GM10266 (cell line): ENCODE data around the gene DIPK1B.

Experiments used
- DNase-seq: peaks from one replicate; pipeline ENCODE4 v3.0.0; 2012; ENCODE audit errors: extremely low spot score
- CTCF ChIP-seq: IDR thresholded peaks from 2 replicates; pipeline ENCODE4 v1.5.1; 2012; ENCODE audit warnings: mild to moderate bottlenecking, low read depth; ENCODE audit not compliant: control insufficient read depth, insufficient read depth; ENCODE audit errors: missing control alignments

Gene DIPK1B

DNA sequence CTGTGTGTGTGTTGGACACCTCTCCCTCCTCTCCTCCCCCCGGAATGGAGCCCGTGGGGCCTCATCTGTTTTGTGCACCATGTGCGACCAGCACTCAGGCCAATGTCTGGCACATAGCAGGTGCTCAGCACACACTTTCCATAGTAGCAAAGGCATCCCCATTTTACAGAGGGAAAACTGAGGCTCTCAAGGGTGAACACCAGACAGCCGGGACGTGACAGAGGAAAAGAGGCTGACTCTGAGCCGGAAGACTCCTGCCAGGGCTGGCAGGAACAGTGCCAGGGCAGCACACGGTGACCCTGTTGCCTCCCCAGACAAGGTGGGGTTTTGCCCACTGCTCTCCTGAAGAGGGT is 23.3 kb upstream of the DIPK1B start:
- TF ChIP-seq CTCF: no peak
- no peak for DNase-seq

GRCh38 chr9:136690104-136690805 is 22.1 kb upstream of the DIPK1B start:
- DNase-seq: no peak

DNA sequence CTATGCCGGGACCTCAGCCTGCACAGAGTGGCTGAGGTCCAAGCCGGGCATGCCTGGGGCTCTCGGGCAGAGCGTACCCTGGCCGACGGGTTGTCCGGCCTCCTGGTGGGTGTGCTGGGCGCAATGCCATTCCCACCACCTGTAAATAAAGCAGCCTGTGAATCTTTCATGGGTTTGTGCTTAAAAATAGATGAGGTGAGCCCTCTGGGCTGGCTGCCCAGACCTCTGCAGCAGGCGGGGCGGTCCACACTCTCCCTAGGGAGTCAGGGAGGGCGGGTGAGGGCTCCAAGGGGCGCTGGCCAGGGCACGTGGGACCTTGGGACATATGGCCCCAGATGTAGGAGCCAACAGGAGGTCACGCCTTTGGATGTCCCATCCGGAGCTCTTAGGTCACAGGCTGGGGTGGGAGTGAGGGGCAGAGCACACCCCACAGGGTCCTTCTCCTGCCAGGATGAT is 21.5 kb upstream of the DIPK1B start:
- no peak for TF ChIP-seq CTCF
- DNase-seq: no peak

More at GRCh38 chr9:136690104-136690805, 22.1 kb upstream of the DIPK1B start:
- TF ChIP-seq CTCF: no peak

DNA sequence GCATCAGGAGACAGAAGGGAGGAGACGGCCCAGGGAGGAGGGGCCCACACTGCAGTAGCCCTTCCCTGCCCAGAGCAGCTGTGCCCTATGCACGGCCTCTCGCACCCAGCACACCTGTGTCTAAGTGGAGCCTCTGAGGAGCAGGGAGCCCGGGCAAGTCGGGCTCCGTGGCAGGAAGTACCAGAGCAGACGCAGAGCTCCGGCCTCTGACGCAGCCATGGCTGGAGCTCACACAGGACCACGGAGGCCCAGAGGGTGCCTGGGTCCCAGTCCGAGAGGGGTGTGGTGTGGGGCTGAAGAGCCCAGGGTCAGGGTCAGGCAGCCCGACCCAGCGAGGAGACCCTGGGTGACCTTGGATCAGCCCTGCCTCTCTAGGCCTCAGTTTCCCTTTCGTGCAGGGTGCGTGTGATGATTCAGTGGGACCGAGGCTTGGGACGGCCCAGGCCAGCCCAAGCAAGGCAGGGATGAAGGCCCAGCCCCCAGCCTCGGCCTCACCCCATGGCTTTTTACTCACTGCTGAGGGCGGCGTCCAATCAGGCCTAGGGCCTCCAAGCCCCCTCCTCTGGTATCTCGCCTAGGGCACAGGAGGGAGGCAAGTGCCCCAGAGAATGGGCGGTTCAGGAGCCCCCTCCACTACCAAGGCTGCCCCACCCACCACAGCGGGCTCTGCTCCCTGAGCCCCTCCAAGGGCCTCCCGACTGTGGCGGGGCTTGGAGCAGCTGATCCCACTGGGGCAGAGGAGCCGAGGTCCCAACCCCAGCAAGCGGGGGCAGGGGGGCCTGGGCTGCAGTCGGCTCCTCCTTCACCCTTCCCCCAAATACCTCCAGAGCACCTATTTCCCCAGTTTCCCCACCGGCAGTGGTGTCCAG is 20.8 kb upstream of the DIPK1B start:
- DNase-seq: no peak
- TF ChIP-seq CTCF: no peak

DNA sequence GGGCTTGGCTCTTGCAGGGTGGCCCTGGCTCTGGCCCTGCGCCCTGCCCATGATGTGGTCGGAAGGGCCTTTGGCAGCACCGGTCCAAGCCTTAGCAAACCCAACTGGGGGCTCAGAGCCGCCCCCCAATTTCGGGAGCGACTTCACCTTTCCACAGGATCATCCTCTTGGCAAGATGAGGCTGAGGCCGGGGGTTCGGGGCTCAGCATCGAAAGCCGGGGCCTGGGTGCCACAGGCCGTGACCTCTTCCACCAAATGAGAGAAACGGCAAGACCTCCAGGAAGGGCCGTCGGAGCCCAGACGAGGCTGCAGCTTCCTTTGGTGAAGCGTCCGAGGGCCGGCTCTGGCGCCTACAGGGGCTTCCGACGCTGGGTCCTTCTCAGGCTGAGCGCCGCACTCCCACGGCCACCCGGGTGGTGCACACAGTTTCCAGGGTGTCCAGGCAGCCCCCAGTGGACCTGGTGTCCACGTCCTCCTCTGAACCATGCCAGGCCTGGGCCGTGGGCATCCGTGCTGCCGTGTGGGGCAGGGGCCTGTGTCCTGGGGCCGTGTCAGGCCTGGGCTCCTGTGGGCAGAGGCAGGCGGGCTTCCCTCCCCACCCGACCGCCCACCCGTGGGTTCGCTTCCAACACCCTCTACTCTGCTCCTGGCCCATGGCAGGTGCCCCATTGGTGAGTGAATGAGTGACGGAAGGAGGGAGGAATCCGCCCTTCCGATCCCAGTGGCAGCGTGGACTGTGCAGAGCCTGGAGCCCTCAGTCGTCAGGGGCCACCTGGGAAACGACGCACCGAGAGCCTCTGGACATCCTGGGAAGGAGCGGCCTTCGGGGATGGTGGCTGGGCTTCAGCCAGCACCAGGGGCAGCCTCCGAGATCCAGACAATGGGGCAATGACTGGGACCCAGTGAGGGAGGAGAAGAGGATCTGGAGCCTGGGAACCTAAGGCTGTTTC is 19.9 kb upstream of the DIPK1B start:
- no peak for DNase-seq
- no peak for TF ChIP-seq CTCF

DNA sequence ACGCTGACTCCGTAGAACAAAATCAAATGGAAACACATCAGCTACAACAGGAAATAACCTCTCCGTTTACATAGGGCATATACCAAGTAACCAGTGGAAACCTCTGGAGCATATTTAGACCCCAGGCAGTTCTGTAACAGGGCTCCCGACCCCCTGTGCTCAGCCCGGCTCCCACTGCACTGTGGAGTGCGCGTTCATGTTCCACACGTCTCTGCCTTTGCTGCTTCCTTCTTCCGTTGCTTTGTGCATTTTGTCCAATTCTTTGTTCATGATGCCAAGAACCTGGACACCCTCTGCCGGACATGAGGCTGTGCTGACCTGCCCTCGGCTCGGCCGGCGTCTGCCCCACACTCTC is 19.3 kb upstream of the DIPK1B start:
- no peak for TF ChIP-seq CTCF
- DNase-seq: no peak
